Natural killer cell (primary cell): ENCODE results near the gene ADAD1. TPM values are rescaled to one million over a fixed set of nuclear protein-coding genes. Genes with fewer than 3 reads are reported as not detected.

ENCODE experiments used
- ATAC-seq, 3 donors: fragments of 150-1000 bp in 2 of 3; fragments of 200-7000 bp in 1 of 3; cut with Tn5 transposase; 1 replicate in 1 of 3; 2 replicates in 2 of 3; pipeline ENCODE4 v1.10.0; 2021; ENCODE audit warnings: mild to moderate bottlenecking in 2 of 3, moderate library complexity in 2 of 3
- DNase-seq, 2 donors: peaks; one replicate each; pipeline versions ENCODE4 v3.0.0 to v3.0.0-alpha.2; 2013 to 2021; ENCODE audit warnings: mixed read lengths in 1 of 2
- H3K27ac ChIP-seq: one replicate; pipeline ENCODE4 v1.5.1; 2013; ENCODE audit warnings: mild to moderate bottlenecking, low read length
- H3K27me3 ChIP-seq: one replicate; pipeline ENCODE4 v1.6.1; 2013; ENCODE audit warnings: low read length; ENCODE audit not compliant: control insufficient read depth, insufficient read depth
- H3K36me3 ChIP-seq: one replicate; pipeline ENCODE4 v1.6.1; 2013; ENCODE audit warnings: low read length; ENCODE audit not compliant: control insufficient read depth, insufficient read depth
- H3K4me1 ChIP-seq: one replicate; pipeline ENCODE4 v1.6.1; 2013; ENCODE audit warnings: low read length; ENCODE audit not compliant: control insufficient read depth, insufficient read depth
- H3K4me3 ChIP-seq: one replicate; pipeline ENCODE4 v1.5.1; 2013; ENCODE audit warnings: low read length
- H3K9me3 ChIP-seq: one replicate; pipeline ENCODE4 v1.6.1; 2013; ENCODE audit warnings: low read length; ENCODE audit not compliant: control insufficient read depth, insufficient read depth
- H3K27ac Mint-ChIP-seq, 2 donors: one replicate each; pipeline ENCODE4 v1.8.0; 2022; ENCODE audit warnings: mild to moderate bottlenecking in 2 of 2, mixed read lengths in 2 of 2, moderate library complexity in 1 of 2
- H3K27me3 Mint-ChIP-seq, 2 donors: one replicate each; pipeline ENCODE4 v1.8.0; 2022; ENCODE audit warnings: low read depth in 2 of 2, mixed read lengths in 2 of 2
- H3K36me3 Mint-ChIP-seq: one replicate; pipeline ENCODE4 v1.8.0; 2022; ENCODE audit warnings: mixed read lengths
- H3K4me1 Mint-ChIP-seq, 2 donors: one replicate each; pipeline ENCODE4 v1.8.0; 2022; ENCODE audit warnings: mixed read lengths in 2 of 2
- H3K4me3 Mint-ChIP-seq: one replicate; pipeline ENCODE4 v1.8.0; 2022; ENCODE audit warnings: mild to moderate bottlenecking, moderate library complexity, mixed read lengths
- H3K9me3 Mint-ChIP-seq, 2 donors: one replicate each; pipeline ENCODE4 v1.8.0; 2022; ENCODE audit warnings: mixed read lengths in 2 of 2
- CTCF ChIP-seq: fragments of 200-600 bp; IDR thresholded peaks from one replicate; pipeline ENCODE4 v1.8.0; 2022; ENCODE audit warnings: antibody characterized with exemption
- WGBS: methylation state at CpG from one replicate; pipeline ENCODE4 v1.1.7; 2013; ENCODE audit warnings: missing lambda C conversion rate; ENCODE audit not compliant: insufficient coverage; 5-methylcytosine and 5-hydroxymethylcytosine counted together
- intact Hi-C: fragments of 100-400 bp; cut with micrococcal nuclease; formaldehyde crosslinking; loops from one replicate; pipeline ENCODE4 v1.14.2; 2022
- total RNA-seq, 4 donors: library from RNA; stranded (reverse); fragments of 120-200 nt in 1 of 4; gene quantifications; one replicate each; pipeline versions ENCODE4 v1.2.3 to v1.2.4, GENCODE V29; 2013 to 2022

The ADAD1 gene
- total RNA-seq, 3 donors from 2014 or later (not counting 1 experiment from before 2014, with no cell fraction given), result not detected

- ATAC-seq (no peak), DNase-seq (no peak)
- no peaks in the 10 kb centered on the region for H3K27me3 ChIP-seq
- no peaks in the 10 kb centered on the region for H3K9me3 ChIP-seq
- H3K27ac ChIP-seq, result no peak overlapping the region
- TF ChIP-seq CTCF, result no peak
- H3K36me3 Mint-ChIP-seq, result no peaks in the 10 kb centered on the region
- H3K27me3 Mint-ChIP-seq, result peaks cover 0 to 9% of the 10 kb centered on the region in 2 donors
- intact Hi-C loops, result no loop called here
- H3K4me3 ChIP-seq, result no peak overlapping the region
- WGBS, result 97% methylated on average over 44 of the region's 44 CpGs
- no peaks in the 10 kb centered on the region for H3K4me1 Mint-ChIP-seq
- no peak overlapping the region for H3K27ac Mint-ChIP-seq
- H3K9me3 Mint-ChIP-seq, result no peaks in the 10 kb centered on the region
- H3K4me3 Mint-ChIP-seq, result no peak overlapping the region
- H3K4me1 ChIP-seq, result no peaks in the 10 kb centered on the region
- H3K36me3 ChIP-seq, result no peaks in the 10 kb centered on the region
Observed at GRCh38 chr4:122379239-122379638, 428 bp downstream of the ADAD1 start.

DNA sequence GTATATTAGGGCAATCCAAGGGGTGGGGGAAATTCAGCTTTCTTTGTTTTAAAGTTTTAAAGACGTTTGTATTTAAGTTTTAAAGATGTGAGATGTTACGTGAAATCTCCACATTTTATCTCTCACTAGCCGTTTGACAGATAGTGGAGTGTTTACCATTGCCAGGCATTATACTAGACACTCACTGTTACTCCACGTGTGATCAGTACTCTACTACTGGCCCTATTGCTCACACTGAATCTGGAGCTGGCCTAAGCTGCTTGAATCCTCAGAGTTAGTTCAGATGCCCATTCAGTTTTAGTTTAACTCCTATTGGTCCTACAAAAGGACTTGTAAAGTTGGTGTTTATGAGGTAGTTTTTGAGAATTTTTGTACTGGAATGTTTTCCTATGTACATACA is 4.5 kb downstream of the ADAD1 start:
- WGBS, result 96% methylated on average over 2 of the region's 4 CpGs
- Mint-ChIP-seq H3K4me1 (no peaks in the 10 kb centered on the region), H3K36me3 (peaks cover 2% of the 10 kb centered on the region), H3K9me3 (no peaks in the 10 kb centered on the region), H3K27ac (no peak overlapping the region), H3K27me3 (no peaks in the 10 kb centered on the region), H3K4me3 (no peak overlapping the region)
- no peaks in the 10 kb centered on the region for H3K27me3 ChIP-seq
- H3K36me3 ChIP-seq, result no peaks in the 10 kb centered on the region
- no peak overlapping the region for H3K27ac ChIP-seq
- DNase-seq (no peak), ATAC-seq (no peak)
- no peaks in the 10 kb centered on the region for H3K9me3 ChIP-seq
- intact Hi-C loops, result no loop called here
- no peak for TF ChIP-seq CTCF
- no peak overlapping the region for H3K4me3 ChIP-seq
- H3K4me1 ChIP-seq, result no peaks in the 10 kb centered on the region

- H3K4me3 Mint-ChIP-seq, result no peak overlapping the region
- DNase-seq, result no peak
- Histone ChIP-seq H3K9me3 (no peaks in the 10 kb centered on the region), H3K4me1 (no peaks in the 10 kb centered on the region), H3K27me3 (no peaks in the 10 kb centered on the region), H3K36me3 (no peaks in the 10 kb centered on the region), H3K4me3 (no peak overlapping the region), H3K27ac (no peak overlapping the region)
- peaks cover 2 to 6% of the 10 kb centered on the region in 2 donors for H3K9me3 Mint-ChIP-seq
- peaks cover 10% of the 10 kb centered on the region for H3K36me3 Mint-ChIP-seq
- no peak for TF ChIP-seq CTCF
- 73% methylated on average over 2 of the region's 2 CpGs for WGBS
- no peaks in the 10 kb centered on the region for H3K4me1 Mint-ChIP-seq
- no peak overlapping the region for H3K27ac Mint-ChIP-seq
- intact Hi-C loops, result no loop called here
- H3K27me3 Mint-ChIP-seq, result no peaks in the 10 kb centered on the region
- ATAC-seq, result no peak
Observed at GRCh38 chr4:122384245-122384644, 5.4 kb downstream of the ADAD1 start.

- H3K4me1 Mint-ChIP-seq, result no peaks in the 10 kb centered on the region
- 67% methylated on average over 1 of the region's 1 CpG for WGBS
- Histone ChIP-seq H3K4me1 (no peaks in the 10 kb centered on the region), H3K9me3 (no peaks in the 10 kb centered on the region), H3K4me3 (no peak overlapping the region), H3K27me3 (no peaks in the 10 kb centered on the region), H3K36me3 (no peaks in the 10 kb centered on the region), H3K27ac (no peak overlapping the region)
- H3K36me3 Mint-ChIP-seq, result peaks cover 9% of the 10 kb centered on the region
- no peak for TF ChIP-seq CTCF
- ATAC-seq (no peak), DNase-seq (no peak)
- no peak overlapping the region for H3K4me3 Mint-ChIP-seq
- H3K27me3 Mint-ChIP-seq, result no peaks in the 10 kb centered on the region
- H3K27ac Mint-ChIP-seq, result no peak overlapping the region
- peaks cover 6 to 9% of the 10 kb centered on the region in 2 donors for H3K9me3 Mint-ChIP-seq
- intact Hi-C loops, result no loop called here
Observed at GRCh38 chr4:122393276-122393675, 14.5 kb downstream of the ADAD1 start.
